HCT116 (cell line): Measurements from ENCODE around the gene AFAP1L2. TPM values are rescaled to one million over a fixed set of nuclear protein-coding genes. Genes with fewer than 3 reads are reported as not detected.

Source experiments
- ATAC-seq: fragments of 200-7000 bp; cut with Tn5 transposase; 2 replicates; pipeline ENCODE4 v1.9.1; 2020; ENCODE audit warnings: mild to moderate bottlenecking, moderate library complexity
- BruUV-seq: library from RNA; stranded (reverse); fragments of 400-500 nt; replicated peaks from 2 replicates; lab custom pipeline; 2021; lab: Mats Ljungman, UMichigan
- CTCF ChIA-PET: fragments of 300-600 bp; sonication (Branson Sonifier 250); formaldehyde crosslinking; loops from one replicate; lab custom pipeline; 2021; ENCODE audit warnings: antibody characterized with exemption; lab: Charles Lee
- POLR2A ChIA-PET: fragments of 300-600, 350-600 bp; sonication (Branson Sonifier 250); formaldehyde crosslinking; loops from one replicate; lab custom pipeline; 2021; ENCODE audit warnings: antibody characterized with exemption; lab: Charles Lee
- RAD21 ChIA-PET, 2 experiments: fragments of 300-600 bp; sonication (Branson Sonifier 250); formaldehyde crosslinking; loops; one replicate each; lab custom pipeline; 2023; ENCODE audit warnings: low total read pairs in 2 of 2; ENCODE audit not compliant: uncharacterized antibody in 2 of 2, unreplicated experiment in 2 of 2, low non-redundant PET in 1 of 2; lab: Charles Lee
- DNase-seq: peaks from one replicate; pipeline ENCODE4 v3.0.0-alpha.2; 2010; ENCODE audit warnings: low read depth, low spot score
- H2AFZ ChIP-seq: fragments of 200-600 bp; shearing (Covaris generic), sonication (generic); 2 replicates; pipeline ENCODE4 v1.6.1; 2017; ENCODE audit warnings: low read depth, mixed run types, mixed read lengths, antibody characterized with exemption, low read length; ENCODE audit not compliant: poor library complexity, severe bottlenecking
- H3K27ac ChIP-seq: 2 replicates; pipeline ENCODE4 v1.5.1; 2012; ENCODE audit warnings: low read depth, low read length
- H3K27me3 ChIP-seq: fragments of 200-600 bp; sonication (generic); 2 replicates; pipeline ENCODE4 v1.6.1; 2016; ENCODE audit warnings: mixed run types, low read length, mixed read lengths; ENCODE audit not compliant: insufficient read depth
- H3K36me3 ChIP-seq, 2 experiments: fragments of 200-500 bp in 1 of 2; fragments of 200-600 bp in 1 of 2; sonication (Bioruptor generic) in 1 of 2; sonication (generic) in 1 of 2; 2 replicates each; pipeline versions ENCODE4 v1.5.1 to v1.6.1; 2014 to 2016; ENCODE audit warnings: low read length in 2 of 2, inconsistent platforms in 1 of 2, mixed read lengths in 1 of 2, mixed run types in 1 of 2; ENCODE audit not compliant: insufficient read depth in 2 of 2, control insufficient read depth in 1 of 2
- H3K4me1 ChIP-seq, 2 experiments: fragments of 200-600 bp in 1 of 2; sonication (generic) in 1 of 2; 2 replicates each; pipeline versions ENCODE4 v1.5.1 to v1.6.1; 2012 to 2017; ENCODE audit warnings: low read length in 2 of 2, inconsistent platforms in 1 of 2, mild to moderate bottlenecking in 1 of 2, mixed read lengths in 1 of 2, mixed run types in 1 of 2, moderate library complexity in 1 of 2; ENCODE audit not compliant: insufficient read depth in 2 of 2, control insufficient read depth in 1 of 2
- H3K4me2 ChIP-seq: fragments of 200-600 bp; sonication (generic); 2 replicates; pipeline ENCODE4 v1.6.1; 2017; ENCODE audit warnings: mixed run types, low read length, mixed read lengths
- H3K4me3 ChIP-seq, 2 experiments: fragments of 200-600 bp in 1 of 2; sonication (generic) in 1 of 2; replicated peaks in 1 of 2; 2 replicates each; pipeline ENCODE4 v1.5.1; 2011 to 2016; ENCODE audit warnings: low read length in 2 of 2, control low read depth in 1 of 2, low read depth in 1 of 2, mild to moderate bottlenecking in 1 of 2, mixed read lengths in 1 of 2, mixed run types in 1 of 2
- H3K79me2 ChIP-seq: fragments of 200-600 bp; sonication (generic); 2 replicates; pipeline ENCODE4 v1.6.1; 2017; ENCODE audit warnings: mild to moderate bottlenecking, mixed run types, low read length, moderate library complexity, mixed read lengths; ENCODE audit not compliant: insufficient read depth
- H3K9ac ChIP-seq: fragments of 200-600 bp; sonication (generic); 2 replicates; pipeline ENCODE4 v1.6.1; 2016; ENCODE audit warnings: low read length, mixed read lengths
- H3K9me2 ChIP-seq: fragments of 200-600 bp; sonication (generic), shearing (Covaris generic); 2 replicates; pipeline ENCODE4 v1.6.1; 2017; ENCODE audit warnings: mixed run types, mild to moderate bottlenecking, moderate library complexity; ENCODE audit not compliant: insufficient read depth
- H3K9me3 ChIP-seq, 2 experiments: fragments of 200-500 bp in 1 of 2; fragments of 200-600 bp in 1 of 2; sonication (Bioruptor generic) in 1 of 2; sonication (generic) in 1 of 2; 2 replicates each; pipeline ENCODE4 v1.6.1; 2014 to 2017; ENCODE audit warnings: low read length in 2 of 2, mixed read lengths in 2 of 2, inconsistent platforms in 1 of 2, low read depth in 1 of 2, mild to moderate bottlenecking in 1 of 2, mixed run types in 1 of 2, moderate library complexity in 1 of 2; ENCODE audit not compliant: control insufficient read depth in 1 of 2, insufficient read depth in 1 of 2
- H4K20me1 ChIP-seq: fragments of 200-600 bp; sonication (generic), shearing (Covaris generic); 2 replicates; pipeline ENCODE4 v1.6.1; 2017; ENCODE audit warnings: mixed run types, mild to moderate bottlenecking, moderate library complexity; ENCODE audit not compliant: insufficient read depth
- CEBPB ChIP-seq: IDR thresholded peaks from 2 replicates; pipeline ENCODE4 v1.6.1; 2012; ENCODE audit warnings: low read depth
- CTCF ChIP-seq, 3 experiments: fragments of 200-600 bp in 1 of 3; sonication (generic) in 1 of 3; IDR thresholded peaks in 2 of 3; conservative IDR thresholded peaks in 1 of 3; 2 replicates each; pipeline ENCODE4 v1.5.1; 2012 to 2017; ENCODE audit warnings: low read depth in 2 of 3, low read length in 2 of 3, antibody characterized with exemption in 1 of 3, borderline replicate concordance in 1 of 3, control low read depth in 1 of 3, mild to moderate bottlenecking in 1 of 3, mixed read lengths in 1 of 3, mixed run types in 1 of 3, moderate library complexity in 1 of 3; ENCODE audit not compliant: insufficient read depth in 1 of 3
- EGR1 ChIP-seq: IDR thresholded peaks from 2 replicates; pipeline ENCODE4 v1.6.1; 2012; ENCODE audit warnings: low read depth
- ELF1 ChIP-seq: IDR thresholded peaks from 2 replicates; pipeline ENCODE4 v1.6.1; 2012; ENCODE audit warnings: low read depth, borderline replicate concordance
- EZH2 ChIP-seq: fragments of 200-600 bp; sonication (generic); IDR thresholded peaks from 2 replicates; pipeline ENCODE4 v1.6.1; 2017; ENCODE audit warnings: antibody characterized with exemption, mixed run types
- FOSL1 ChIP-seq: IDR thresholded peaks from 2 replicates; pipeline ENCODE4 v1.6.1; 2012; ENCODE audit warnings: low read depth
- JUND ChIP-seq: IDR thresholded peaks from 2 replicates; pipeline ENCODE4 v1.6.1; 2012
- MAX ChIP-seq: IDR thresholded peaks from 2 replicates; pipeline ENCODE4 v1.6.1; 2012
- POLR2AphosphoS5 ChIP-seq: IDR thresholded peaks from 2 replicates; pipeline ENCODE4 v1.6.1; 2011; ENCODE audit warnings: mild to moderate bottlenecking, low read depth, low read length, moderate library complexity
- SIN3A ChIP-seq: IDR thresholded peaks from 2 replicates; pipeline ENCODE4 v1.6.1; 2012; ENCODE audit warnings: low read depth
- TCF7L2 ChIP-seq: IDR thresholded peaks from 2 replicates; pipeline ENCODE4 v1.7.0; 2011; ENCODE audit warnings: borderline replicate concordance, inconsistent platforms; ENCODE audit not compliant: insufficient read depth, insufficient read length; ENCODE audit errors: extremely low read depth
- YY1 ChIP-seq: IDR thresholded peaks from 2 replicates; pipeline ENCODE4 v1.6.1; 2011; ENCODE audit warnings: low read length, low read depth, moderate library complexity, mild to moderate bottlenecking; ENCODE audit not compliant: insufficient replicate concordance; ENCODE audit errors: extremely low read depth
- ZBTB33 ChIP-seq: IDR thresholded peaks from 2 replicates; pipeline ENCODE4 v1.6.1; 2011; ENCODE audit warnings: mild to moderate bottlenecking, low read length, moderate library complexity; ENCODE audit not compliant: insufficient replicate concordance; ENCODE audit errors: extremely low read depth
- ZFX ChIP-seq: fragments of 450-650 bp; IDR thresholded peaks from 2 replicates; pipeline ENCODE4 v1.6.1; 2017
- ZNF274 ChIP-seq: fragments of 200-500 bp; sonication (Bioruptor generic); IDR thresholded peaks from 2 replicates; pipeline ENCODE4 v1.6.1; 2014; ENCODE audit warnings: mild to moderate bottlenecking, low read depth, low read length, inconsistent platforms
- intact Hi-C: fragments of 100-400 bp; cut with micrococcal nuclease; formaldehyde crosslinking; loops from 2 replicates; pipeline ENCODE4 v1.10.0; 2022
- total RNA-seq: library from RNA; stranded (reverse); gene quantifications from one replicate; pipeline ENCODE4 v1.2.1, GENCODE V29; 2021; ENCODE audit not compliant: unreplicated experiment
- TF ChIP-seq, protein P1 (sequence below): IDR thresholded peaks from 2 replicates; pipeline ENCODE4 v1.6.1; 2012; ENCODE audit warnings: low read depth

Gene AFAP1L2
- total RNA-seq, 1 experiment from 2014 or later = 0.93 TPM

GRCh38 chr10:114336823-114337509 is 67.3 kb downstream of the AFAP1L2 start:
- TF ChIP-seq MAX (no peak), ELF1 (no peak), ZBTB33 (no peak), TCF7L2 (no peak), CEBPB (no peak), EZH2 (no peak), YY1 (no peak), POLR2AphosphoS5 (no peak), CTCF (IDR thresholded peaks at IDR 0.05 in 2 of 3, conservative IDR thresholded peaks at IDR 0.05 in 1 of 3; ENCODE audit: borderline replicate concordance in 1 of 3, insufficient read depth in 1 of 3, low read depth in 2 of 3, low read length in 2 of 3) (no peak), EGR1 (no peak), ZFX (no peak), SIN3A (no peak), ZNF274 (no peak), JUND (no peak), FOSL1 (no peak)
- TF ChIP-seq, protein P1, sequence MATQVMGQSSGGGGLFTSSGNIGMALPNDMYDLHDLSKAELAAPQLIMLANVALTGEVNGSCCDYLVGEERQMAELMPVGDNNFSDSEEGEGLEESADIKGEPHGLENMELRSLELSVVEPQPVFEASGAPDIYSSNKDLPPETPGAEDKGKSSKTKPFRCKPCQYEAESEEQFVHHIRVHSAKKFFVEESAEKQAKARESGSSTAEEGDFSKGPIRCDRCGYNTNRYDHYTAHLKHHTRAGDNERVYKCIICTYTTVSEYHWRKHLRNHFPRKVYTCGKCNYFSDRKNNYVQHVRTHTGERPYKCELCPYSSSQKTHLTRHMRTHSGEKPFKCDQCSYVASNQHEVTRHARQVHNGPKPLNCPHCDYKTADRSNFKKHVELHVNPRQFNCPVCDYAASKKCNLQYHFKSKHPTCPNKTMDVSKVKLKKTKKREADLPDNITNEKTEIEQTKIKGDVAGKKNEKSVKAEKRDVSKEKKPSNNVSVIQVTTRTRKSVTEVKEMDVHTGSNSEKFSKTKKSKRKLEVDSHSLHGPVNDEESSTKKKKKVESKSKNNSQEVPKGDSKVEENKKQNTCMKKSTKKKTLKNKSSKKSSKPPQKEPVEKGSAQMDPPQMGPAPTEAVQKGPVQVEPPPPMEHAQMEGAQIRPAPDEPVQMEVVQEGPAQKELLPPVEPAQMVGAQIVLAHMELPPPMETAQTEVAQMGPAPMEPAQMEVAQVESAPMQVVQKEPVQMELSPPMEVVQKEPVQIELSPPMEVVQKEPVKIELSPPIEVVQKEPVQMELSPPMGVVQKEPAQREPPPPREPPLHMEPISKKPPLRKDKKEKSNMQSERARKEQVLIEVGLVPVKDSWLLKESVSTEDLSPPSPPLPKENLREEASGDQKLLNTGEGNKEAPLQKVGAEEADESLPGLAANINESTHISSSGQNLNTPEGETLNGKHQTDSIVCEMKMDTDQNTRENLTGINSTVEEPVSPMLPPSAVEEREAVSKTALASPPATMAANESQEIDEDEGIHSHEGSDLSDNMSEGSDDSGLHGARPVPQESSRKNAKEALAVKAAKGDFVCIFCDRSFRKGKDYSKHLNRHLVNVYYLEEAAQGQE = no peak
- intact Hi-C loops = no loop called here
- H3K4me1 ChIP-seq = no peaks in the 10 kb centered on the region
- H3K4me3 ChIP-seq = no peak overlapping the region
- H3K9me3 ChIP-seq = no peaks in the 10 kb centered on the region
- H4K20me1 ChIP-seq = no peaks in the 10 kb centered on the region
- no peak overlapping the region for H2AFZ ChIP-seq
- DNase-seq (no peak), ATAC-seq (no peak)
- no peaks in the 10 kb centered on the region for H3K36me3 ChIP-seq
- H3K79me2 ChIP-seq = no peaks in the 10 kb centered on the region
- H3K27me3 ChIP-seq = peaks cover 50% of the 10 kb centered on the region
- ChIA-PET RAD21 (no interaction called here), POLR2A (no interaction called here), CTCF (no interaction called here)
- BruUV-seq = no TSS peak
- H3K9me2 ChIP-seq = no peaks in the 10 kb centered on the region
- no peak overlapping the region for H3K4me2 ChIP-seq
- H3K27ac ChIP-seq = no peak overlapping the region
- no peak overlapping the region for H3K9ac ChIP-seq
